NCI-H2196 (cell line): ENCODE data around the gene MROH2B.
"Not testable (repeated sequence)": the region's sequence is repeated elsewhere in the genome, so short reads cannot be mapped to it uniquely, and the experiment has no call there.

Experiments used
- DNase-seq: peaks from one replicate; lab custom pipeline; 2025; ENCODE audit not compliant: unreplicated experiment; lab: John Stamatoyannopoulos, UW

Gene MROH2B

GRCh38 chr5:41032973-41033372 lies 38.2 kb downstream of the MROH2B start:
- DNase-seq, result no peak

GRCh38 chr5:41022600-41022999 lies 48.5 kb downstream of the MROH2B start:
- not testable (repeated sequence) for DNase-seq

GRCh38 chr5:41012318-41012717 lies 58.8 kb downstream of the MROH2B start:
- DNase-seq, result no peak

DNA sequence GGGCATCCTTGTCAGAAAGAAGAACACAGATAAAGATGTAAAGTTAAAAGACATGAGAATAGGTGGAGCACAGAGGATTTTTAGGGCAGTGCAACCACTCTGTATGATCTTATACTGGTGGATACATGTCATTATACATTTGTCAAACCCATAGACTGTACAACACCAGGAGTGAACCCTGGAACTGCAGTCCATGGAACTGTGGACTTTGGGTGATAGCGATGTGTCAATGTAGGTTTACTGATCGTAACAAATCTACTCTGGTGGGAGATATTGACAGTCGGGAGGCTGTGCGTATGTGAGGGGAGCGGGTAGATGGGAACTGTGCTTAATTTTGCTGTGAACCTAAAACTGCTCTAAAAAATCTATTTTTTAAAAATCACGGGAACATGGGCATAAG lies 60.6 kb downstream of the MROH2B start:
- no peak for DNase-seq

DNA sequence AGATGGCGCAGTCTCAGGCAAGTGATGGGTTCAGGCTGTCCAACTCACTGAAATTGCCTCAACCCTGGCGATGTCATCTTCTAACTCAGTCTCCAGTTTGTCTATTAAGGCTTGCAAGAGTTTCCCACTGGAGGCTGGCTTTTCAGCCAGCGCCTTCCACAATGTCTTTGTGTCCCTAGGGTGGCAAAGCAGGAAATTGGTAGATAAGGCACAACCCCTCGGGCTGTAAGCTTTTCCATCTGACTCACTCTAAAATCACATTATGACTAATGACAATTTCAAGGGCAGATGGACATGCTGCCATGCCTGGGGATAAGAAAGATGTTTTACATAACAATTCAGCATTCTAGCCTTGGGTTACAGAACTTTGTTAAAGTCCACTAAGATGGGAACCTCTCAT lies 61.9 kb downstream of the MROH2B start:
- no peak for DNase-seq

DNA sequence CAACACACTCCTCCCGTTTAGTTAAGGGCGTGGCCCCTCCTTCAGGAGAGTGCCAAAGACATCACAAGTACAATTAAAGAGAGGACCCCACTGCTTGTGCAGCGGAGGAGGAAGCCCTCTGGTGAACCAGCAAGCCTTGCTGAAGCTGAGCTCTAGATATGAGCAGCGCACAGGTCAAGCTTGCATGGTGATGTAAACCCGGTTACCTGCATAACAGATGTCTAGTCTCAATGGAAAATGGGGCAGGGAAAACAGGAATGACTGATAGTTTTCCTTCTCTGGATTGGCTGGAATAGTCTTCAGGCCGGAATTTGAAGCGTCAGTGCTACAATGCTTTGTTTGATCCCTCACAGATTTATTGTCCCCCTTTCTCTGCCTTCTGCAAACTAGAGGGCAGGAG lies 66.2 kb downstream of the MROH2B start:
- no peak for DNase-seq

- no peak for DNase-seq
Observed at GRCh38 chr5:41003670-41004376, 67.3 kb downstream of the MROH2B start.

GRCh38 chr5:40999966-41000365 lies 71.2 kb downstream of the MROH2B start:
- no peak for DNase-seq

- no peak for DNase-seq
Observed at GRCh38 chr5:40999142-40999541, 72.0 kb downstream of the MROH2B start.

DNA sequence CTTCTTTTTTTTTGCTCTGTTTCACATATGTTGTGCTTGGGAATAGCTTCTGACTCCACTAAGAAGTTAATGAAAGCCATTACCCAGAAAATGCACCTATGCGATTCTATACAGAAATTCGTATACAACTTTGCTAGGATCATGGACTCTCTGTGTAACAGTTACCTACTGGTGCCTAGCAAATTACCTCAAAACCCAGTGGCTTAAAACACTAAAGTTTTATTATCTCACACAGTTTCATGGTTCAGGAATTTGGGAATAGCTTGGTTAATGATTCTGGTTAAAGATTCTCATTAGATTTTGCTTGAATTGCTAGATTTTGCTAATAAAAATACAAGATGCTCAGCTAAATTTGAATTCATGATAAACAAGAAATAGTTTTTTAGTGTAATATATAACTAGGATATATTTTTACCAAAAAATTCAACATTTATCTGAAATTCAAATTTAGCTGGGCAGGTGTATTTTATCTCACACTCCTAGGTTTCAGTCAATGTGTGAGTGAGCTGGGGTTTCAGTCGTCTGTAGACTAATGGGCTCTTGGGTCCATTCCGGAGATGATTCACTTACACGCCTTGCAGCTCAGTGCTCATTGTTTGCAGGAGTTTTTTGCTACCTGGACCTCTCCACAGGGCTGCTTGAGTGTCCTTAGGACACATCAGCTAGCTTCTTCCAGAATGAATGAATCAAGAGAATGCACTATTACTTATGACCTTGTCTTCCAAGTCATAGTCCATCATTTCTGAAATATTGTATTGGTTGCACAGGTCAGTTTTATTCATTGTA lies 75.1 kb downstream of the MROH2B start:
- DNase-seq, result no peak

DNA sequence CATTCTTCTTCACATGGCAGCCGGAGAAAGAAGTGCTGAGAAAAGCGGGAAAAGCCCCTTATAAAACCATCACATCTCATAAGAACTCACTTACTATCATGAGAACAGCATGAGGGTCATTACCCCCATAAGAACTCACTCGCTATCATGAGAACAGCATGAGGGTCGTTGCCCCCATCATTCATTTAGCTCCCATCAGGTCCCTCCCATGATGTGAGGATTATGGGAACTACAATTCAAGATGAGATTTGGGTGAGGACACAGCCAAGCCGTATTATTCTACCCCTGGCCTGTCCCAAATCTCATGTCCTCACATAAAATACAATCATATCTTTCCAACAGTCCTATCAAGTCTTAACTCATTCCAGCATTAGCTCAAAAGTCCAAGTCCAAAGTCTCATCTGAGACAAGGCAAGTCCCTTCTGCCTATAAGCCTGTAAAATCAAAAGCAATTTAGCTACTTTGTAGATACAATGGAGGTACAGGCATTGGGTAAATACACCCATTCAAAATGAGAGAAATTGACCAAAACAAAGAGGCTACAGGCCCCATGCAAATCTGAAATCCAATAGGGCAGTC lies 79.1 kb downstream of the MROH2B start:
- DNase-seq, result no peak

GRCh38 chr5:40991168-40991980 lies 79.8 kb downstream of the MROH2B start:
- no peak for DNase-seq

- DNase-seq, result no peak
Observed at GRCh38 chr5:40988746-40989510, 82.2 kb downstream of the MROH2B start.

- no peak for DNase-seq
Observed at GRCh38 chr5:40987349-40987748, 83.8 kb downstream of the MROH2B start.

DNA sequence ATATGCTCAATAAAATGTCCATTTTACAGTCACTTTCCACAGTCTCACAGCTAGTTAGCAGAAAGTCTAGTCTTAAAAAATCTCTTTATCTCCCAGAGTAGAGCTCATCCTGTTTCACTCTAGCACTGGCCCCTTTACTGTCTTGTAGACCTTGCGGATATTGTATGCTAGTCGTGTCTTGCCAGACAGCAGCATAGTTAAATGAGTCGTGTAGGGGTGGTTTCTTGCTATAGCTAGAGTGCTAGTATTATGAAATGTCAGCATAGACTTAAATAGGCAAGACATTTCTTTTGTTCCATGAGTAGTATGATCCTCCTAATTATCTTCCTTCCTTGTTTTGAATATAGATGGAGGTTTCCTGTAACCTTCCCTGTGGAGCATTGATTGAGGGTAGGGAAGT lies 84.5 kb downstream of the MROH2B start:
- DNase-seq, result no peak

DNA sequence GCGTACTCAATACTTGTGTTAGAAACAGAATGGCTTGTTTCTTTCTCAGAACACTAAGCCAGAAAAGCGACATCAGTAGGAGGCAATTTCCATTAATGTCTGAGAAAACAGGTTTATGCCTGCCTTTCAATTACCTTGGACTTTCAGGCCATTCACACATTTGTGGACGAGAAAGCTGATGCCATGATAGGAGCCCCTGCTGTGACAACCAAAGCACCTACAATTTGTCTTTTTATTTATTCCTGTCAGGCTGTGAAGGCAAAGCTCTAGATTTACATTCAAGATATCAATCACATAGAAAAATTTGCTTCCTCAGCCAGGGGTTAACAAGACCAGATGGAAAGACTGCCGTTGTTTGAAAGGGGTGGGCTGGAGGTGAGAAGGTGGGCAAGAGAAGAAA lies 85.6 kb downstream of the MROH2B start:
- DNase-seq, result no peak

DNA sequence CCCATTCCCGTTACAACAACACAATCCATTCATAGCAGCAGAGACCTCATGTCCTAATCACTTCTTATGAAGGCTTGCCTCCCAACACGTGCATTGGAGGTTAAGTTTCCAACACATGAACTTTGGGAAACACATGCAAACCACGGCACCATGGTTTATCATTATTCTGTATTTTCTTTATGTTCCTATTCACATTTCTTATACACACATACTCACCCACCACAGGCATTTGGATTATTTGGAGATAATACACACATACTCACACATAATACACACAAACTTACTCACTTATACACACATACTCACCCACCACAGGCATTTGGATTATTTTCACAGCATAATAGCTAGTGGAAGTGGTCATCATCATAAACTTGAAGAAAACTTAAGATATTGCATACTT lies 86.3 kb downstream of the MROH2B start:
- no peak for DNase-seq

DNA sequence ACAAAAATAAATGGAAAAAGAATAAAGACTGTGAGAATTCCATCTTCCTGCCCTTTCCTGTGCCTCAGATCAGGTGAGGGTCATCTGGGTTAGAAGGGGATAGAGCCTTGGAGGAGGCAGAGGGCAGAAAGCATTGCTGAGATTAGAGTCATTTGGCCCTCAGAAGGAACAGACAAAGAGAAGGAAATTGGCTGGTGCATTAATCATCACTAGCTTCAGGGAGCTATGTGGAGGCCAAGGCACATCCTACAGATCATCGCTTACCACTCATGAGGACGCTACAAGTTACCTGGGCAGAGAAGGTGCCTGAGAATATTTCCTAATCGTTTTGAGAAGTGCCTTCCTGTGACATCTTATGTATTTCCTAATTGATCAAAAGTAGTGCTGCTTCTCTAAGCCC lies 87.4 kb downstream of the MROH2B start:
- DNase-seq, result no peak

GRCh38 chr5:40981420-40981819 lies 89.7 kb downstream of the MROH2B start:
- no peak for DNase-seq

- no peak for DNase-seq
Observed at GRCh38 chr5:40976836-40977235, 94.3 kb downstream of the MROH2B start.

GRCh38 chr5:40976041-40976440 lies 95.1 kb downstream of the MROH2B start:
- DNase-seq, result no peak
